ENCODE measurements around the gene ATP13A1.

ATP13A1 gene

DNA sequence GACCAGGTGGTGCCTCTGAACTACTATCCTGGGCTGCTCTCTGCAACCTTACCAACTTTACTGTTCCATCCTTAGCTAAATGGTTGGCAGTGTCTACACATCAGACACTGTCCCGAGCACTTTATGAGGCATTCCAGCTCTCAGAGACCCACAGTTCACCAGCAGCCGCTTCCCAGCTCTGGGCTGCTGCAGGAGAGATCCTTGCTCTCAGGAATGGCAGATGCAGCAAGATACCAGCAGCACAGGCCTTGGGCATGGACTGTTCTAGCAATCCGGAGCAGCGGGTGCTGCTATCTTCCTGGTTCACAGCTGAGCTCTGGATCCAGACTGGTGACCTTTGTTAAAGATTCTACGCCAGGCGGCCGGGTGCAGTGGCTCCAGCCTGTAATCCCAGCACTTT is 32.1 kb downstream of the ATP13A1 start:
- peaks cover 16% of the 10 kb centered on the region for H3K79me1 ChIP-seq (ENCODE audit: low read length)
- no peak overlapping the region for H4K12ac ChIP-seq (ENCODE audit: low read depth, low read length)
- peaks cover 2% of the 10 kb centered on the region for H3K9me3 ChIP-seq (ENCODE audit: insufficient read depth, low read depth, low read length)
- no peak overlapping the region for H3K23ac ChIP-seq (ENCODE audit: low read length)
- no peak overlapping the region for H2AK5ac ChIP-seq (ENCODE audit: low read length)
- no peak overlapping the region for H2BK5ac ChIP-seq (ENCODE audit: low read depth, low read length, poor library complexity)
- no CpG with 5 or more reads among the region's 7 CpGs for WGBS (ENCODE audit: extremely low coverage, insufficient coverage, insufficient read length)
- no peak overlapping the region for H2BK120ac ChIP-seq (ENCODE audit: insufficient read depth, low read length, poor library complexity)
- H4K91ac ChIP-seq (ENCODE audit: low read depth, low read length), result no peak overlapping the region
- no peak overlapping the region for H2AFZ ChIP-seq (ENCODE audit: insufficient read depth, low read length, poor library complexity)
- H3K36me3 ChIP-seq (ENCODE audit: control insufficient read depth in 1 of 2, insufficient read depth in 2 of 2, low read length in 2 of 2), result peaks cover 46 to 61% of the 10 kb centered on the region in 2 experiments
- H3K79me2 ChIP-seq (ENCODE audit: control insufficient read depth, insufficient read depth, low read length, poor library complexity), result peaks cover 8% of the 10 kb centered on the region
- no peak overlapping the region for H3K9ac ChIP-seq (ENCODE audit: low read length)
- no peak overlapping the region for H3K4ac ChIP-seq (ENCODE audit: low read depth, low read length)
- no peak overlapping the region for H4K8ac ChIP-seq (ENCODE audit: low read depth, low read length)
- no peak overlapping the region for H3K14ac ChIP-seq (ENCODE audit: low read length)
- H3K18ac ChIP-seq (ENCODE audit: low read length), result no peak overlapping the region
- H3K4me2 ChIP-seq (ENCODE audit: low read length), result no peak overlapping the region
- DNase-seq, result peak; percentile 96 to 97
- H2BK12ac ChIP-seq (ENCODE audit: low read length), result no peak overlapping the region
- H3K4me1 ChIP-seq (ENCODE audit: control insufficient read depth in 1 of 2, insufficient read depth in 2 of 2, low read length in 2 of 2), result peaks cover 7 to 13% of the 10 kb centered on the region in 2 experiments
- no peak overlapping the region for H3K4me3 ChIP-seq (ENCODE audit: low read depth, low read length)
- no peak overlapping the region for H3K27ac ChIP-seq (ENCODE audit: low read depth, low read length)
- no peaks in the 10 kb centered on the region for H3K27me3 ChIP-seq (ENCODE audit: insufficient read depth, low read length)

DNA sequence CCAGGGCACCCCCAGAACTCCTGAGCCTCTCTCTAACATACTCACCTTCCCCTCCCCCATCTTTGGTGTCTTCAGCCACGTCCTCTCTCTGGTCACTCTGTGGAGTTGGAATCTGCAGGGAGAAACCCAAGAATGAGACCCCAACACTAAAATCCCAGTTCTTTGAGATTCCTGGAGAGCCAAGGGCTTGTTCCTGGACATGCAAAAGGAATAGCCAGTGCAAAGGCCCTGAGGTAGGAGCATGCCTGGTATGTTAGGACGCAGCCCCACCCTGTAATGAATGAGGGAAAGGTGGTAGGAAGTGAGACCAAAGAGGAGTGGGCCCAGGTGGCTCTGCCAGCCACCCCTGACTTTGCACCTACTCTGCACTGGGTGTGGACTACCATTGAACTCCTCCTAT is 33.0 kb downstream of the ATP13A1 start:
- H3K4me1 ChIP-seq (ENCODE audit: control insufficient read depth in 1 of 2, insufficient read depth in 2 of 2, low read length in 2 of 2), result peaks cover 7 to 16% of the 10 kb centered on the region in 2 experiments
- H3K27me3 ChIP-seq (ENCODE audit: insufficient read depth, low read length), result no peaks in the 10 kb centered on the region
- no peak overlapping the region for H3K9ac ChIP-seq (ENCODE audit: low read length)
- no peak overlapping the region for H3K4me3 ChIP-seq (ENCODE audit: low read depth, low read length)
- peaks cover 40 to 60% of the 10 kb centered on the region in 2 experiments for H3K36me3 ChIP-seq (ENCODE audit: control insufficient read depth in 1 of 2, insufficient read depth in 2 of 2, low read length in 2 of 2)
- no peak overlapping the region for H2AFZ ChIP-seq (ENCODE audit: insufficient read depth, low read length, poor library complexity)
- H3K79me1 ChIP-seq (ENCODE audit: low read length), result peaks cover 16% of the 10 kb centered on the region
- H4K12ac ChIP-seq (ENCODE audit: low read depth, low read length), result no peak overlapping the region
- H3K79me2 ChIP-seq (ENCODE audit: control insufficient read depth, insufficient read depth, low read length, poor library complexity), result peaks cover 8% of the 10 kb centered on the region
- no CpG with 5 or more reads among the region's 2 CpGs for WGBS (ENCODE audit: extremely low coverage, insufficient coverage, insufficient read length)
- H2AK5ac ChIP-seq (ENCODE audit: low read length), result no peak overlapping the region
- no peak overlapping the region for H4K8ac ChIP-seq (ENCODE audit: low read depth, low read length)
- no peak overlapping the region for H3K4me2 ChIP-seq (ENCODE audit: low read length)
- no peak overlapping the region for H2BK5ac ChIP-seq (ENCODE audit: low read depth, low read length, poor library complexity)
- H3K27ac ChIP-seq (ENCODE audit: low read depth, low read length), result no peak overlapping the region
- no peak overlapping the region for H2BK120ac ChIP-seq (ENCODE audit: insufficient read depth, low read length, poor library complexity)
- H3K23ac ChIP-seq (ENCODE audit: low read length), result no peak overlapping the region
- H2BK12ac ChIP-seq (ENCODE audit: low read length), result no peak overlapping the region
- no peak overlapping the region for H3K18ac ChIP-seq (ENCODE audit: low read length)
- no peak overlapping the region for H3K14ac ChIP-seq (ENCODE audit: low read length)
- peaks cover 2% of the 10 kb centered on the region for H3K9me3 ChIP-seq (ENCODE audit: insufficient read depth, low read depth, low read length)
- H4K91ac ChIP-seq (ENCODE audit: low read depth, low read length), result no peak overlapping the region
- no peak overlapping the region for H3K4ac ChIP-seq (ENCODE audit: low read depth, low read length)
- peak in 1 of 2 donors; percentile 68 for DNase-seq

DNA sequence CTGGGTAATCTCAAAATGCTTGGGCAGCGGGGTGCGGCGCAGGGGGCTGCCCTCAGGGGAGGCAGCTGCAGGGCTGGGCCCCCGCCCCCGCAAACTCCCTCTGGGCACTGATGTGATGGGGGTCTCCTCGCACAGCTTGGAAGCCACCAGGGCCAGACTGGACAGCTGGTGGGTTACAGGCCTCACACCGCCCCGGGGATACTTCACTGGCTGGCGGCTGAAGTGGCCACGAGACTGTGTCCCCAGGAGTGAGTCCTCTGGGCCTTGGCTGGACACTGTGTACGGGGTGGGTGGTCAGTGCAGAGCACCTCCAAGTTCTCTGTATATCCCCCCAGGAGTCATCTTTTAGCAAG is 33.4 kb downstream of the ATP13A1 start:
- peaks cover 36 to 57% of the 10 kb centered on the region in 2 experiments for H3K36me3 ChIP-seq (ENCODE audit: control insufficient read depth in 1 of 2, insufficient read depth in 2 of 2, low read length in 2 of 2)
- peaks cover 8% of the 10 kb centered on the region for H3K79me2 ChIP-seq (ENCODE audit: control insufficient read depth, insufficient read depth, low read length, poor library complexity)
- peaks cover 7 to 16% of the 10 kb centered on the region in 2 experiments for H3K4me1 ChIP-seq (ENCODE audit: control insufficient read depth in 1 of 2, insufficient read depth in 2 of 2, low read length in 2 of 2)
- H3K18ac ChIP-seq (ENCODE audit: low read length), result no peak overlapping the region
- DNase-seq, result no peak
- H2BK5ac ChIP-seq (ENCODE audit: low read depth, low read length, poor library complexity), result no peak overlapping the region
- H4K8ac ChIP-seq (ENCODE audit: low read depth, low read length), result no peak overlapping the region
- H2BK120ac ChIP-seq (ENCODE audit: insufficient read depth, low read length, poor library complexity), result no peak overlapping the region
- no peak overlapping the region for H3K4ac ChIP-seq (ENCODE audit: low read depth, low read length)
- no peaks in the 10 kb centered on the region for H3K27me3 ChIP-seq (ENCODE audit: insufficient read depth, low read length)
- no peak overlapping the region for H4K12ac ChIP-seq (ENCODE audit: low read depth, low read length)
- H3K4me2 ChIP-seq (ENCODE audit: low read length), result no peak overlapping the region
- H3K9me3 ChIP-seq (ENCODE audit: insufficient read depth, low read depth, low read length), result peaks cover 2% of the 10 kb centered on the region
- H3K23ac ChIP-seq (ENCODE audit: low read length), result no peak overlapping the region
- H2AK5ac ChIP-seq (ENCODE audit: low read length), result no peak overlapping the region
- no peak overlapping the region for H3K4me3 ChIP-seq (ENCODE audit: low read depth, low read length)
- no peak overlapping the region for H2AFZ ChIP-seq (ENCODE audit: insufficient read depth, low read length, poor library complexity)
- H3K79me1 ChIP-seq (ENCODE audit: low read length), result peaks cover 16% of the 10 kb centered on the region
- WGBS (ENCODE audit: extremely low coverage, insufficient coverage, insufficient read length), result no CpG with 5 or more reads among the region's 11 CpGs
- H2BK12ac ChIP-seq (ENCODE audit: low read length), result no peak overlapping the region
- H3K27ac ChIP-seq (ENCODE audit: low read depth, low read length), result no peak overlapping the region
- H4K91ac ChIP-seq (ENCODE audit: low read depth, low read length), result no peak overlapping the region
- H3K14ac ChIP-seq (ENCODE audit: low read length), result no peak overlapping the region
- H3K9ac ChIP-seq (ENCODE audit: low read length), result no peak overlapping the region

DNA sequence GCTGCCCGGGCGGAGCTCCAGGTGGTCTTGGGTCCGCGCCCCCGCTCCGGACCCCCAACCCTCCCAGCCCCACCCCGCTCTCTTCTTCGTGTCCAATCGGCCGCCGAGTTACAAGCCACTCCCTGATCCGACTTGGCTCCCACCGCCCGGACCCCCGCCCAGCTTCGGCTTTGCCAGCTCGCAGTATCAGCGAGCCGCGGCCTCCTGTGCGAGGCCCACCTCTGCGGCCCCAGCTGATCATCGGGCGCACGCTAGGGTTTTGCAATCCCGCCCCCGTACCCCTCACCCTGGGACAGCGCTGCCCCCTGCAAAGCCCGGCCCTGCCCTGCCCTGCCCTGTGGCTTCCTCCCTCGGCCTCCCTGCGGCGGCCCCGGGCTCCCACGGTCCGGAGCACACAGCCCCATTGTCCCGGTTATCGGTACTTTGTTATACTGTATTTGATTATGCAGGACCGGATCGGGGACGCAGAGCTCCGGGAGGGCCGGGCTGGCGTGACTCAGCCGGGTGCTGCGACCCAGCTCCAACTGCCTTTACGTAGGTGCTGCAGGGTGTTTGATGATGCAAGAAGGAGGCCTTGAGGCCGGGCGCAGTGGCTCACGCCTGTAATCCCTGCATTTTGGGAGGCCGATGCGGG is 34.9 kb downstream of the ATP13A1 start:
- no CpG with 5 or more reads among the region's 51 CpGs for WGBS (ENCODE audit: extremely low coverage, insufficient coverage, insufficient read length)

More for the DNA sequence above, 34.9 kb downstream of the ATP13A1 start:
- Histone ChIP-seq H3K4me1 (ENCODE audit: control insufficient read depth in 1 of 2, insufficient read depth in 2 of 2, low read length in 2 of 2) (peaks cover 7 to 16% of the 10 kb centered on the region in 2 experiments), H4K12ac (ENCODE audit: low read depth, low read length) (peak overlapping the region; percentile 82), H3K27me3 (ENCODE audit: insufficient read depth, low read length) (no peaks in the 10 kb centered on the region), H3K79me1 (ENCODE audit: low read length) (peaks cover 16% of the 10 kb centered on the region), H2AK5ac (ENCODE audit: low read length) (peak overlapping the region; percentile 38), H4K91ac (ENCODE audit: low read depth, low read length) (peak overlapping the region; percentile 87), H4K8ac (ENCODE audit: low read depth, low read length) (peak overlapping the region; percentile 84), H3K4me3 (ENCODE audit: low read depth, low read length) (peak overlapping the region; percentile 87), H2AFZ (ENCODE audit: insufficient read depth, low read length, poor library complexity) (peak overlapping the region; percentile 30), H3K23ac (ENCODE audit: low read length) (no peak overlapping the region), H2BK120ac (ENCODE audit: insufficient read depth, low read length, poor library complexity) (peak overlapping the region; percentile 82), H3K4me2 (ENCODE audit: low read length) (peak overlapping the region; percentile 72), H3K36me3 (ENCODE audit: control insufficient read depth in 1 of 2, insufficient read depth in 2 of 2, low read length in 2 of 2) (peaks cover 33 to 55% of the 10 kb centered on the region in 2 experiments), H3K79me2 (ENCODE audit: control insufficient read depth, insufficient read depth, low read length, poor library complexity) (peaks cover 8% of the 10 kb centered on the region), H2BK12ac (ENCODE audit: low read length) (no peak overlapping the region), H2BK5ac (ENCODE audit: low read depth, low read length, poor library complexity) (peak overlapping the region; percentile 82), H3K18ac (ENCODE audit: low read length) (peak overlapping the region; percentile 79), H3K4ac (ENCODE audit: low read depth, low read length) (peak overlapping the region; percentile 31), H3K9me3 (ENCODE audit: insufficient read depth, low read depth, low read length) (peaks cover 2% of the 10 kb centered on the region), H3K9ac (ENCODE audit: low read length) (peak overlapping the region; percentile 24), H3K27ac (ENCODE audit: low read depth, low read length) (peak overlapping the region; percentile 88), H3K14ac (ENCODE audit: low read length) (peak overlapping the region; percentile 76)
- DNase-seq, result peak; percentile 95 to 96
